Activated CD8-positive, alpha-beta T cell treated with anti-CD3 and anti-CD28 coated beads for 36 hours (primary cell): Measurements from ENCODE around the gene POLR3K. TPM values are rescaled to one million over a fixed set of nuclear protein-coding genes. Genes with fewer than 3 reads are reported as not detected.
A peak's percentile ranks its signal among the peaks of the same experiment; 100 is the strongest.

Source experiments
- ATAC-seq: fragments of 200-7000 bp; cut with Tn5 transposase; one replicate; pipeline ENCODE4 v1.10.0; 2021; ENCODE audit warnings: mild to moderate bottlenecking, moderate library complexity
- CTCF ChIA-PET: fragments of 350-600 bp; sonication (Branson Sonifier 250); formaldehyde crosslinking; loops from one replicate; lab custom pipeline; 2021; ENCODE audit warnings: antibody characterized with exemption; lab: Charles Lee
- POLR2A ChIA-PET: fragments of 350-600 bp; sonication (Branson Sonifier 250); formaldehyde crosslinking; loops from one replicate; lab custom pipeline; 2021; ENCODE audit warnings: antibody characterized with exemption; lab: Charles Lee
- DNase-seq: peaks from one replicate; pipeline ENCODE4 v3.0.0-alpha.2; 2020
- H3K27ac Mint-ChIP-seq: one replicate; pipeline ENCODE4 v1.8.0; 2021; ENCODE audit warnings: mild to moderate bottlenecking, mixed read lengths
- H3K27me3 Mint-ChIP-seq: one replicate; pipeline ENCODE4 v1.8.0; 2021; ENCODE audit warnings: mixed read lengths
- H3K36me3 Mint-ChIP-seq: one replicate; pipeline ENCODE4 v1.8.0; 2021; ENCODE audit warnings: low read depth, mixed read lengths
- H3K4me1 Mint-ChIP-seq: one replicate; pipeline ENCODE4 v1.8.0; 2021; ENCODE audit warnings: low read depth, mixed read lengths
- H3K4me3 Mint-ChIP-seq: one replicate; pipeline ENCODE4 v1.8.0; 2021; ENCODE audit warnings: mild to moderate bottlenecking, moderate library complexity, mixed read lengths
- H3K9me3 Mint-ChIP-seq: one replicate; pipeline ENCODE4 v1.8.0; 2021; ENCODE audit warnings: mixed read lengths
- CTCF ChIP-seq: fragments of 200-600 bp; IDR thresholded peaks from one replicate; pipeline ENCODE4 v1.8.0; 2022; ENCODE audit warnings: antibody characterized with exemption, mild to moderate bottlenecking
- intact Hi-C: fragments of 100-400 bp; cut with micrococcal nuclease; formaldehyde crosslinking; loops from one replicate; pipeline ENCODE4 v1.10.0; 2022
- total RNA-seq, 2 experiments: library from RNA; stranded (reverse); gene quantifications; one replicate each; pipeline ENCODE4 v1.2.3, GENCODE V29; 2021

The POLR3K gene
- total RNA-seq, 2 experiments from 2014 or later: 51.3 to 52.6 TPM

- Mint-ChIP-seq H3K27ac (peak overlapping the region; percentile 73), H3K27me3 (peaks cover 18% of the 10 kb centered on the region), H3K4me1 (peaks cover 31% of the 10 kb centered on the region), H3K4me3 (peak overlapping the region; percentile 82), H3K36me3 (peaks cover 10% of the 10 kb centered on the region), H3K9me3 (no peaks in the 10 kb centered on the region)
- ATAC-seq (peak; percentile 43), DNase-seq (peak; percentile 59)
- ChIA-PET POLR2A (interaction anchor here (0.7 to 2.3 kb wide), 10 partner anchors 9 to 104 kb away, joined by 3 to 11 read pairs (median 5); partner anchors contain the start of genes POLR3K and SNRNP25), CTCF (interaction anchor here (0.8 to 20.7 kb wide), 5 partner anchors 12 to 104 kb away, joined by 3 to 458 read pairs (median 10); partner anchors contain the start of gene HBQ1)
- no peak for TF ChIP-seq CTCF
- intact Hi-C loops: no loop called here
Measured at GRCh38 chr16:77273-77806, 23.9 kb upstream of the POLR3K start.

DNA sequence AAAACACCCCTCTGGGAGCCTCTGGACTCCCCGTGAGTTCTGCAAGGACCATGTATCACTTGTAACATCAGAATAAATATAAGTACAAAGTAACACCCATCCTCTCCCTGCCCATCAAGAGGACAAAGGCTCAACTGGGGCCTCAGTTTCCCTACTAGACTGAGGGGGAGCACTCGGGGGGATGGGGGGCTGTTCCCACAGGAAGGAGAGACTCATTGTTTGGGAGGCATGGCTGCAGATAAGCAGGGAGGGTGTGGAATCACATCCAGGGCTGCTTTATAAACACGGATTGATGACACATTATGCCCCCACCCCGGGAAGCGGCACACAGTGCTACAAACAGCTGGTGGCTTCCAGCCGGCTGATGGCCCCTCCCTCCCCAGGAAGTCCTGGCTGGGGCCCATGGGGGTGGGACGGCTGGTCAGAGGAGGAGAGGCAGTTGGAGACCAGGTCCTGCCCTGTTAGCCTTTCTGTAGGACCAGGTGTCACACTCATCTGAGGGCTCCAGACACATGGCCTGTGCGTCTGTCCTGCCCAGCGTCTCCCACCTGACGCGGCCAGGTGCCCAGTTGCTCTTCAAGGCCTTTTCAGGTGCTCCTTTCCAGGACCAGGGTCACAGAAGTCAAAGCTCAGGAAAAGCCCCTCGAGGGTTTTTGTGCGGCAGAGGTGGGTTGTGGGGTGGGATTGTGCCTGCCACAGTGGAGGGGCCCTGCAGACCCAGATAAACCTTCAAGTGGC, 23.3 kb upstream of the POLR3K start:
- H3K4me3 Mint-ChIP-seq: peak overlapping the region; percentile 82
- ChIA-PET POLR2A (interaction anchor here (0.7 to 2.3 kb wide), 10 partner anchors 9 to 105 kb away, joined by 3 to 11 read pairs (median 5); partner anchors contain the start of genes POLR3K and SNRNP25), CTCF (interaction anchor here (0.8 to 20.7 kb wide), 5 partner anchors 11 to 105 kb away, joined by 3 to 458 read pairs (median 10); partner anchors contain the start of gene HBQ1)
- H3K36me3 Mint-ChIP-seq: peaks cover 10% of the 10 kb centered on the region
- intact Hi-C loops: no loop called here
- ATAC-seq (no peak), DNase-seq (peak; percentile 32)
- peaks cover 19% of the 10 kb centered on the region for H3K27me3 Mint-ChIP-seq
- no peaks in the 10 kb centered on the region for H3K9me3 Mint-ChIP-seq
- peaks cover 31% of the 10 kb centered on the region for H3K4me1 Mint-ChIP-seq
- peak overlapping the region; percentile 73 for H3K27ac Mint-ChIP-seq
- no peak for TF ChIP-seq CTCF

DNA sequence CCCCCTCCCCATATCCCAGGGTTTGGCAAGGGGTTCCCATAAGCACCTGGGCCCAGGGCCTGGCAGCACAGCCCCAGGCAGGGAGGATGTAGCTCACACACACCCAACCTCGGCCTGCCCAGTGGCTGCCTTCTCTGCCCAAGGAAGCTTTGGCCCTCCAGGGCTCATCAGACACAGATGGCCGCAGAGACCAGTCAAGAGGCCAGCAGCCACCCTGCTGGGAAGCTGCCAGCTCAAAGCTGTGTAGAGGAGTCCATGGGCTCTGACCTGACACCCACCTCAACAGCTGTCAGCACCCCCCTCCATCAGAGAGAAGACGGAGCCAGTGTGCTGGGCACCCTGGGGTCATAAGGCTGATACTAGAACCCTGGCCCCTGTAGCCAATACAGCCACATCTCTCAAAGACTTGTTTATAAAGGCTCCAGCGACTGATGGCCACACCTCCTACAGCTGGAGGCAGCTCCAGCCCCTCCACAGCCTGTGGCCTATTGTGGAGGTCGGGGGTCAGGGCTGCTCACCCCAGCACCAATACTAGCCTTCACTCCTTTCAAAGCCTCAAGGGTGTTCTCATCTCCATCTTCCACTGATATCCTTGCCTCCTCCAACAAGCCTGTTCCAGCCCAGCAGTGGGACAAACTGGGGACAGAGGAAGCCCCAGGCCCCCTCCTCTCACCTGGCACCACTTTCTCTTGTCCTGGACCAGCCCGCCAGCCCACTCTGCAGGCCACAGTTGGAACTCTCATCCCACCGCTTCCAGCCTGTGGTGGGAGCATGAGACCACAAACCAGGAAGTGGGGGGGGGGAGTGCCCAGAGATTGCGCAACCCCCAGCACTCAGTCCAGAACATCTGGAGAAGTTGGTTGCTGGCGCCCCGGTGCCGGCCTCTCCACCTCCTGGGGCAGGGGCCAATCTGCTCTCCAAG, 22.4 kb upstream of the POLR3K start:
- intact Hi-C loops: no loop called here
- ChIA-PET POLR2A (interaction anchor here (1.5 kb wide), 1 partner anchor 10 kb away, joined by 5 read pairs; no protein-coding TSS in a partner anchor), CTCF (interaction anchor here (1.3 to 20.7 kb wide), 5 partner anchors 9 to 105 kb away, joined by 3 to 458 read pairs (median 10); partner anchors contain the start of gene HBQ1)
- TF ChIP-seq CTCF: no peak
- Mint-ChIP-seq H3K9me3 (no peaks in the 10 kb centered on the region), H3K27me3 (peaks cover 25% of the 10 kb centered on the region), H3K4me1 (peaks cover 31% of the 10 kb centered on the region), H3K36me3 (peaks cover 10% of the 10 kb centered on the region), H3K27ac (no peak overlapping the region), H3K4me3 (peak overlapping the region; percentile 82)
- DNase-seq (no peak), ATAC-seq (no peak)

- no peak for TF ChIP-seq CTCF
- POLR2A ChIA-PET: interaction anchor here (1.2 to 1.3 kb wide), 2 partner anchors 9 kb away, joined by 3 to 4 read pairs; no protein-coding TSS in a partner anchor
- peaks cover 4% of the 10 kb centered on the region for H3K36me3 Mint-ChIP-seq
Measured at GRCh38 chr16:74747-75334, 21.4 kb upstream of the POLR3K start.

More at GRCh38 chr16:74747-75334, 21.4 kb upstream of the POLR3K start:
- no peak for DNase-seq
- no peak for ATAC-seq
- Mint-ChIP-seq H3K4me1 (peaks cover 28% of the 10 kb centered on the region), H3K27me3 (peaks cover 27% of the 10 kb centered on the region), H3K4me3 (no peak overlapping the region), H3K27ac (no peak overlapping the region), H3K9me3 (no peaks in the 10 kb centered on the region)
- intact Hi-C loops: no loop called here
- CTCF ChIA-PET: interaction anchor here (1.3 to 20.7 kb wide), 4 partner anchors 10 to 32 kb away, joined by 3 to 458 read pairs (median 17); no protein-coding TSS in a partner anchor
